Measurements from ENCODE around the gene TXNRD1. TPM values are rescaled to one million over a fixed set of nuclear protein-coding genes. Genes with fewer than 3 reads are reported as not detected.

The TXNRD1 gene
- total RNA-seq, 1 donor from 2014 or later = 72.0 TPM

DNA sequence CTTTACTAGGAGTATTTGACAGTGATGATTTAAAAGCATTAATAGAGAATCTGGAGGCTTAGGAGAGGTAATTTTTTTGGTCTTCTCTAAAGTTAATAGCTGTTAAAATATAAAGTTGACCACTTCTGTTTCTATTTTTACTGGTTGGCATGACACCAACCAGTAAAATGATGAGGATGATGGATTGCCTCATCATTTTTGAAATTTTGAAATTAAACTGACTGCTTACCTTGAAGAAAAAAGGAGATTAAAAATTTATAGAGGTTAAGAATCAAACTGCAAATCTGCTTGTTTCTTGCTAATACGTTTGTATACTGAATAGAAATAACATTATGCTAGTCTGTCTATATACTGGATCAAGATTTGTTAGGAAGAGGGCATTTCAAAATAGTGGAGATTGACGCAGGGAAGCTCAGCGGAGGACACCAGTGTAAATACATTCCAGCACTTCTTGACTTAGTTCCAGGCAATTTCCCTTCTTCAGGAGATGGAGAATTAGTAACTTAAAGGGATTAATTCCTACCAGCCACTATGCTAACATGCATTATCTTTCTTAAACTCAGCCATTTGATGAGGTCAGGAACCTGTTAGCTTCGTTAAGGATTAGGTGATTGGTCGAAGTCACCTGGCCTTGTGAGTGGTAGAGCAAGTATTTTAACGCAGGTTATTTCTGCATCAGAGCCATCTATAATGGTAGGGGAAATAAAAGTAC is 91.5 kb downstream of the TXNRD1 start:
- POLR2A ChIA-PET = no interaction called here
- Mint-ChIP-seq H3K4me3 (no peak overlapping the region), H3K36me3 (ENCODE audit: low read depth) (peaks cover 41% of the 10 kb centered on the region), H3K27ac (no peak overlapping the region), H3K27me3 (no peaks in the 10 kb centered on the region), H3K9me3 (no peaks in the 10 kb centered on the region), H3K4me1 (peaks cover 32% of the 10 kb centered on the region)
- CTCF ChIA-PET = no interaction called here
- no peak for ATAC-seq (ENCODE audit: low read depth)
- TF ChIP-seq, protein P1, sequence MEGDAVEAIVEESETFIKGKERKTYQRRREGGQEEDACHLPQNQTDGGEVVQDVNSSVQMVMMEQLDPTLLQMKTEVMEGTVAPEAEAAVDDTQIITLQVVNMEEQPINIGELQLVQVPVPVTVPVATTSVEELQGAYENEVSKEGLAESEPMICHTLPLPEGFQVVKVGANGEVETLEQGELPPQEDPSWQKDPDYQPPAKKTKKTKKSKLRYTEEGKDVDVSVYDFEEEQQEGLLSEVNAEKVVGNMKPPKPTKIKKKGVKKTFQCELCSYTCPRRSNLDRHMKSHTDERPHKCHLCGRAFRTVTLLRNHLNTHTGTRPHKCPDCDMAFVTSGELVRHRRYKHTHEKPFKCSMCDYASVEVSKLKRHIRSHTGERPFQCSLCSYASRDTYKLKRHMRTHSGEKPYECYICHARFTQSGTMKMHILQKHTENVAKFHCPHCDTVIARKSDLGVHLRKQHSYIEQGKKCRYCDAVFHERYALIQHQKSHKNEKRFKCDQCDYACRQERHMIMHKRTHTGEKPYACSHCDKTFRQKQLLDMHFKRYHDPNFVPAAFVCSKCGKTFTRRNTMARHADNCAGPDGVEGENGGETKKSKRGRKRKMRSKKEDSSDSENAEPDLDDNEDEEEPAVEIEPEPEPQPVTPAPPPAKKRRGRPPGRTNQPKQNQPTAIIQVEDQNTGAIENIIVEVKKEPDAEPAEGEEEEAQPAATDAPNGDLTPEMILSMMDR (IDR thresholded peaks at IDR 0.05) = no peak
- intact Hi-C loops (cut with micrococcal nuclease) = no loop called here
- no peak for DNase-seq

DNA sequence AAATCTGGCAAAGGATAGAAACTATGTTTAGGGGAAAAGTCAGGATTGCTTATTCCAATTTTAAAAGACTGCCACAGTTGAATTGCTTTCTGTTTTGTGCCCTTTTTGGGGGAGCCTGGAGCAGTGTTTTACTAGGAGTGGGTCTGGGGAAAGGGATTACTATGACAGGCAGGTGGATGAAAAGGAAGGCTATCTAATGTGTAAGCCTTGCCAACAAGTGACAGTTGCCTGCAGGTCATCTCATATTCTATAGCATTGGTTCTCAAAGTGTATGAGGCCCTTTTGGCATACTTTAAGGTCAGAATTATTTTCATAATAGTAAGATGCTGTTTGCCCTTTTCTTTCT is 92.0 kb downstream of the TXNRD1 start:
- intact Hi-C loops (cut with micrococcal nuclease) = no loop called here
- no peaks in the 10 kb centered on the region for H3K27me3 Mint-ChIP-seq
- ATAC-seq (ENCODE audit: low read depth) (no peak), DNase-seq (no peak)
- POLR2A ChIA-PET = no interaction called here
- peaks cover 46% of the 10 kb centered on the region for H3K36me3 Mint-ChIP-seq (ENCODE audit: low read depth)
- no peak overlapping the region for H3K27ac Mint-ChIP-seq
- CTCF ChIA-PET = no interaction called here
- H3K9me3 Mint-ChIP-seq = no peaks in the 10 kb centered on the region
- peaks cover 31% of the 10 kb centered on the region for H3K4me1 Mint-ChIP-seq
- TF ChIP-seq, protein P1 (IDR thresholded peaks at IDR 0.05) = no peak
- no peak overlapping the region for H3K4me3 Mint-ChIP-seq

- CTCF ChIA-PET = no interaction called here
- Mint-ChIP-seq H3K9me3 (no peaks in the 10 kb centered on the region), H3K27ac (no peak overlapping the region), H3K36me3 (ENCODE audit: low read depth) (peaks cover 56% of the 10 kb centered on the region), H3K4me3 (no peak overlapping the region), H3K4me1 (peaks cover 13% of the 10 kb centered on the region), H3K27me3 (no peaks in the 10 kb centered on the region)
- DNase-seq = no peak
- TF ChIP-seq, protein P1 (IDR thresholded peaks at IDR 0.05) = no peak
- intact Hi-C loops (cut with micrococcal nuclease) = no loop called here
- POLR2A ChIA-PET = no interaction called here
- ATAC-seq (ENCODE audit: low read depth) = no peak
These were observed 93.9 kb downstream of the TXNRD1 start for GRCh38 chr12:104309446-104309993.

GRCh38 chr12:104310751-104311633 is 95.4 kb downstream of the TXNRD1 start:
- Mint-ChIP-seq H3K4me1 (no peaks in the 10 kb centered on the region), H3K36me3 (ENCODE audit: low read depth) (peaks cover 69% of the 10 kb centered on the region), H3K27me3 (no peaks in the 10 kb centered on the region), H3K9me3 (no peaks in the 10 kb centered on the region), H3K4me3 (no peak overlapping the region), H3K27ac (no peak overlapping the region)
- ATAC-seq (ENCODE audit: low read depth) = no peak
- ChIA-PET POLR2A (no interaction called here), CTCF (no interaction called here)
- TF ChIP-seq, protein P1 (IDR thresholded peaks at IDR 0.05) = no peak
- no peak for DNase-seq
- intact Hi-C loops (cut with micrococcal nuclease) = no loop called here

DNA sequence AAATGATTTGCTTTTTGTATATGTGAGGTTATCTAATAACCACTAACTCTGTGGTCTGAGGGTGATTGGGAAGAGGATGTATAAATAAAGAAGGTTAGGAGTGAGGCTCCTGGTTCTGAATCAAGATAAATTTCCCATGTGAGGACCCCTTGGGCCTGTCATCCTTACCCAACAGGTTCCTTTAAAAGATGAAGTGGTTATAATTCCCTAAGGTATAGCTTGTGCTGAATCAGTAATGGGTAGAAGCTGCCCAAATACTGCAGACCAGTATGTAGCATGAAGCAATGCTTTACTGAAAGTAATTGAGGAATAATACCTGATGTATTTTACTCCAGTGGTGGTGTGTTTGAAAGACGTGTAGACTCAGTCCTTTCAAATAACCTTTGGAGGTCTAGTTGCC is 96.6 kb downstream of the TXNRD1 start:
- ATAC-seq (ENCODE audit: low read depth) = no peak
- no peaks in the 10 kb centered on the region for H3K9me3 Mint-ChIP-seq
- TF ChIP-seq, protein P1 (IDR thresholded peaks at IDR 0.05) = no peak
- ChIA-PET POLR2A (interaction anchor here (1.8 kb wide), 1 partner anchor 8 kb away, joined by 5 read pairs; the partner anchor contains the start of gene EID3), CTCF (no interaction called here)
- no peak overlapping the region for H3K27ac Mint-ChIP-seq
- H3K27me3 Mint-ChIP-seq = no peaks in the 10 kb centered on the region
- H3K36me3 Mint-ChIP-seq (ENCODE audit: low read depth) = peaks cover 74% of the 10 kb centered on the region
- intact Hi-C loops (cut with micrococcal nuclease) = no loop called here
- H3K4me1 Mint-ChIP-seq = no peaks in the 10 kb centered on the region
- H3K4me3 Mint-ChIP-seq = no peak overlapping the region
- DNase-seq = no peak

All from activated B cell treated with CpG ODN at 0.5 μM for 24 hours (primary cell).